Kidney epithelial cell (primary cell): ENCODE data around the gene SLPI. TPM values are rescaled to one million over a fixed set of nuclear protein-coding genes. Genes with fewer than 3 reads are reported as not detected.

Experiments used
- DNase-seq: peaks from one replicate; pipeline ENCODE4 v3.0.0-alpha.2; 2010; ENCODE audit warnings: low read depth
- H3K27me3 ChIP-seq: 2 replicates; pipeline ENCODE4 v1.6.0; 2011; ENCODE audit warnings: low read length; ENCODE audit not compliant: control insufficient read depth, insufficient read depth
- H3K36me3 ChIP-seq: 2 replicates; pipeline ENCODE4 v1.5.1; 2011; ENCODE audit warnings: low read length; ENCODE audit not compliant: control insufficient read depth, insufficient read depth
- H3K4me3 ChIP-seq: 2 replicates; pipeline ENCODE4 v1.5.1; 2011; ENCODE audit warnings: low read depth, mild to moderate bottlenecking, control low read depth, low read length
- total RNA-seq: library from RNA; depleted of rRNA; stranded (reverse); fragments of >200 nt; gene quantifications from 2 replicates; pipeline ENCODE4 v1.2.3, GENCODE V29; 2015
- TF ChIP-seq, protein P1 (sequence below): IDR thresholded peaks from 2 replicates; pipeline ENCODE4 v1.5.1; 2011; ENCODE audit warnings: mild to moderate bottlenecking, moderate library complexity, low read length, control low read depth, inconsistent platforms; ENCODE audit not compliant: insufficient read depth, poor library complexity, severe bottlenecking

SLPI gene
- total RNA-seq, 1 donor from 2014 or later: 88.0 TPM

DNA sequence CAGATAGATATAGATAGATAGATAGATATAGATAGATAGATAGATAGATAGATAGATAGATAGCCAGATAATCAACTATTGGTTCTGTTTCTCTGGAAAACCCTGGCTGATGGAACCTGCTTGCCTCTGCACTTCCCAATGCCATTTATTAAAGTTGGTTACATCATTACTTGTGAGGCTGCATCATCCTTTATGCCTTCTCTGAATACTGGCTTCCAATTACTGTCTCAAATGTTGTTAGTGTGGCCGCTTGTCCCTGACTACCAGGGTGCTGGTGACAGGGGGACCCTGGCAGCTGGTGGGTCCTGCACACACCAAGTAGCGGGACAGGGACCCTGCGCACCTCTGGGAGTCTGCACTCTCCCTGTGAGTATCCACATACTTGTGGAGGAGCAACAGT, 3.9 kb upstream of the SLPI start:
- DNase-seq: no peak
- Histone ChIP-seq H3K27me3 (peaks cover 2% of the 10 kb centered on the region), H3K36me3 (no peaks in the 10 kb centered on the region), H3K4me3 (no peak overlapping the region)
- TF ChIP-seq, protein P1, sequence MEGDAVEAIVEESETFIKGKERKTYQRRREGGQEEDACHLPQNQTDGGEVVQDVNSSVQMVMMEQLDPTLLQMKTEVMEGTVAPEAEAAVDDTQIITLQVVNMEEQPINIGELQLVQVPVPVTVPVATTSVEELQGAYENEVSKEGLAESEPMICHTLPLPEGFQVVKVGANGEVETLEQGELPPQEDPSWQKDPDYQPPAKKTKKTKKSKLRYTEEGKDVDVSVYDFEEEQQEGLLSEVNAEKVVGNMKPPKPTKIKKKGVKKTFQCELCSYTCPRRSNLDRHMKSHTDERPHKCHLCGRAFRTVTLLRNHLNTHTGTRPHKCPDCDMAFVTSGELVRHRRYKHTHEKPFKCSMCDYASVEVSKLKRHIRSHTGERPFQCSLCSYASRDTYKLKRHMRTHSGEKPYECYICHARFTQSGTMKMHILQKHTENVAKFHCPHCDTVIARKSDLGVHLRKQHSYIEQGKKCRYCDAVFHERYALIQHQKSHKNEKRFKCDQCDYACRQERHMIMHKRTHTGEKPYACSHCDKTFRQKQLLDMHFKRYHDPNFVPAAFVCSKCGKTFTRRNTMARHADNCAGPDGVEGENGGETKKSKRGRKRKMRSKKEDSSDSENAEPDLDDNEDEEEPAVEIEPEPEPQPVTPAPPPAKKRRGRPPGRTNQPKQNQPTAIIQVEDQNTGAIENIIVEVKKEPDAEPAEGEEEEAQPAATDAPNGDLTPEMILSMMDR: no peak

DNA sequence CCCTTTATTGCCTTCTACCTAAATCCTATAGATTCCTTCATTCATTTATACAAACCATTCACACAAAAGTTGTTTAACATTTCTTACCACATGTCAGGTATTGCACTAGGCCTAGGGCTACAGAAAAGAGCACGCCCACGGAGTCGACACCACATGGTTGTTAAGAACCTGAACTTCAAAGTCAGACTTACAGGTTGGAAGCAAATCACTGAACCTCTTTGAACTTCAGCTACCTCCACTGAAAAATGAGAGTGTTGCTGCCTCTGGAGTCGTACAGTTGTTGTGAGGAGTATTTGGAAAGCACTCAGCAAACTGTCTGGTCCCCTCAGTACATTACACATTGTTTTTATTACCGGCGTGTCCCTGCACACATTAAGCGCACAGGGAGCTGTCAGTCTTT, 3.3 kb upstream of the SLPI start:
- Histone ChIP-seq H3K4me3 (no peak overlapping the region), H3K36me3 (no peaks in the 10 kb centered on the region), H3K27me3 (peaks cover 3% of the 10 kb centered on the region)
- TF ChIP-seq, protein P1: no peak
- DNase-seq: no peak

DNA sequence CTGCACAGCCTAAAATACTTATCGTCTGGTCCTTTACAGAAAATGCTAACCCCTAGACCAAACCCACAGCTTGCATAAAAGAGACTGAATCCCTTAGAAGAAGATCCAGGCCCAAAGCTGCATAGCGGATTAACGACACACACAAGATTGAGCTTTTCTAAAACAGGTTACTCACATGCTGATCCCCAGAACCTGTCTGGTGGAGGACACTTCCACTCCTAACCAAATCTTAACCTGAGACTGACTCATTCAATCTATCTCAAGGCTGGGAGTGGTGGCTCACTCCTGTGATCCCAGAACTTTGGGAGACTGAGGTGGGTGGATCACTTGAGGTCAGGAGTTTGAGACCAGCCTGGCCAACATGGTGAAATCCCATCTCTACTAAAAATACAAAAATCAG, 2.8 kb upstream of the SLPI start:
- H3K4me3 ChIP-seq: no peak overlapping the region
- DNase-seq: no peak
- no peaks in the 10 kb centered on the region for H3K36me3 ChIP-seq
- peaks cover 4% of the 10 kb centered on the region for H3K27me3 ChIP-seq
- TF ChIP-seq, protein P1: no peak

DNA sequence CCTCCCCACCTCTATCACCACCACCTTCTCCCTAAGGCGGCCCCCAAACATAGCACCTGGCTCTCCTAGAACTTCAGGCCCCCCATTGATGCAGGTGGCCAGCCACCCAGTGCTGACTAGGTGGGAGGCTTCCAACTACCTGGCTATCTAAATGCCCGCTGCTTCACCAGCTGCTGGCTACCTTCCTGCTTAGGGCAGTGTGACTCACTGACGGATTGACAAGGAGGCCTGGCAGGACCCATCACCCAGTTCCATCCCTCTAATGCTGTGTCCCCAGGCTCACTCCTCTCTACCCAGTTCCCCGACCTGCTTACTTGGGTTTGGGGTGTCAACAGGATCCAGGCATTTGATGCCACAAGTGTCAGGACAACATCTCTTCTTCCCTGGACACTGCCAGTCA, 1.1 kb downstream of the SLPI start:
- H3K36me3 ChIP-seq: no peaks in the 10 kb centered on the region
- H3K4me3 ChIP-seq: no peak overlapping the region
- no peak for DNase-seq
- peaks cover 3% of the 10 kb centered on the region for H3K27me3 ChIP-seq
- TF ChIP-seq, protein P1: no peak

DNA sequence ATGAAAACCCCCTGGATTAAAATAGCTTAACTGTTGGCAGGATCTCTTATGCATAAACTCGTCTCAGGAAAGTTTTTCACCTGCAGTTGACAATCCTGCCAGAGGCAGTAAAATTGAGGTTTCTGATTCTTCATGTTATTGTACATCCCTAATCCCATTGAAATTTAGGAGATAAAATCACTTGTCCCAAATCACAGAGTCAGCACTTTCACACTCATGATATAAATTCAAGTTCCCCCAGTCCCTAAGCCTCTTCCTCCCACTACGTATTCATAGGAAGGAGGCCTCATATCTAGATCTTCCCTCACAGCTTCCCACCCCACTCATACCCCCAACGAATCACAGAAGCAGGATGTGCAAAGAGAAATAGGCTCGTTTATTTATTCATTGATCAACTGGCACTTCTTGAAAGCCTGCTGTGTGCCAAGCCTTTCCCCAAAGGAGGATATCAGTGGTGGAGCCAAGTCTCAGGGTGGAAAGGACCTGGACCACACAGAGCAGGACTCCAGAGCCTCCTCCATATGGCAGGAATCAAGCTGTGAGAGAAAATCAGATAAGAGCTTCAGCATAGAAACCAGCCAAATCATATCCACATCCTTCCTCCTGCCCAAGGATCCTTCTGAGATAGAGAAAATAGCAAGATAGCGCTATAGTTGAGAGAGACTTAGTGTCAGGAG, 2.3 kb downstream of the SLPI start:
- DNase-seq: no peak
- no peak overlapping the region for H3K4me3 ChIP-seq
- H3K27me3 ChIP-seq: peaks cover 2% of the 10 kb centered on the region
- TF ChIP-seq, protein P1: no peak
- H3K36me3 ChIP-seq: no peaks in the 10 kb centered on the region

DNA sequence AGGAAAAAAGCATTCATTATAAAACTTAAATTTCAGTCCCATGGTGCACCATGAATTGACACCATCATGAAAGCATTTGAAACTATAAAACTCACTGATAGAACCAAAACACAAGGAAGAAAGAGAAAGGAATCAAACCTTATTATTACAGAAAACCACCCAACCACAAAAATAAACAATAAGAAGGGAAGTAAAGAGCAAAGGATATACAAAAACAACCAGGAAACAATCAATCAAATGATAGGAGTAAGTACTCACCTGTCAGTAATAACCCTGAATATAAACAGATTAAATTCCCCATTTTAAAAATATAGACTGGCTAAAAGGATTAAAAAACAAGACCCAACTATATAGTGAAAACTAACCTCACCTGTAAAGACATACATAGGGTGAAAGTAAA, 5.8 kb downstream of the SLPI start:
- no peak for DNase-seq
- H3K4me3 ChIP-seq: no peak overlapping the region
- no peaks in the 10 kb centered on the region for H3K36me3 ChIP-seq
- TF ChIP-seq, protein P1: no peak
- peaks cover 2% of the 10 kb centered on the region for H3K27me3 ChIP-seq
